GM18867 (cell line): ENCODE results near the gene GIMAP8.

Source experiments
- ATAC-seq: cut with Tn5 transposase; IDR thresholded peaks from one replicate; pipeline ENCODE4 v1.9.1; 2021; ENCODE audit warnings: mild to moderate bottlenecking, moderate library complexity; ENCODE audit not compliant: unreplicated experiment

GIMAP8 gene

GRCh38 chr7:150450491-150451001 lies at the start of gene GIMAP8:
TSS of gene GIMAP8 (plus strand) at chr7:150450630. CDS start at chr7:150466699, 16,069 bp downstream.
- peak; percentile 32 for ATAC-seq

GRCh38 chr7:150400788-150401423 lies 49.5 kb upstream of the GIMAP8 start:
- ATAC-seq = no peak

- ATAC-seq = no peak
These were observed 49.0 kb upstream of the GIMAP8 start for GRCh38 chr7:150401424-150401790.

- no peak for ATAC-seq
These were observed 48.4 kb upstream of the GIMAP8 start for GRCh38 chr7:150401861-150402631.

GRCh38 chr7:150402671-150403321 lies 47.6 kb upstream of the GIMAP8 start:
- no peak for ATAC-seq

GRCh38 chr7:150403376-150404171 lies 46.9 kb upstream of the GIMAP8 start:
- ATAC-seq = no peak

GRCh38 chr7:150404172-150404804 lies 46.1 kb upstream of the GIMAP8 start:
- no peak for ATAC-seq

GRCh38 chr7:150404805-150405583 lies 45.4 kb upstream of the GIMAP8 start:
- ATAC-seq = peak; percentile 50

GRCh38 chr7:150405584-150406311 lies 44.7 kb upstream of the GIMAP8 start:
- ATAC-seq = no peak

GRCh38 chr7:150406312-150406566 lies 44.2 kb upstream of the GIMAP8 start:
- no peak for ATAC-seq

- ATAC-seq = peak; percentile 47
These were observed 43.6 kb upstream of the GIMAP8 start for GRCh38 chr7:150406567-150407421.

- no peak for ATAC-seq
These were observed 42.6 kb upstream of the GIMAP8 start for GRCh38 chr7:150407588-150408392.

GRCh38 chr7:150408393-150409299 lies 41.8 kb upstream of the GIMAP8 start:
- ATAC-seq = peak; percentile 26

- ATAC-seq = no peak
These were observed 41.0 kb upstream of the GIMAP8 start for GRCh38 chr7:150409300-150410030.

- ATAC-seq = no peak
These were observed 40.3 kb upstream of the GIMAP8 start for GRCh38 chr7:150410131-150410530.
